ENCODE measurements around the gene DYNLRB2. TPM values are rescaled to one million over a fixed set of nuclear protein-coding genes. Genes with fewer than 3 reads are reported as not detected.

The DYNLRB2 gene
- total RNA-seq, 1 donor from 2014 or later = not detected

DNA sequence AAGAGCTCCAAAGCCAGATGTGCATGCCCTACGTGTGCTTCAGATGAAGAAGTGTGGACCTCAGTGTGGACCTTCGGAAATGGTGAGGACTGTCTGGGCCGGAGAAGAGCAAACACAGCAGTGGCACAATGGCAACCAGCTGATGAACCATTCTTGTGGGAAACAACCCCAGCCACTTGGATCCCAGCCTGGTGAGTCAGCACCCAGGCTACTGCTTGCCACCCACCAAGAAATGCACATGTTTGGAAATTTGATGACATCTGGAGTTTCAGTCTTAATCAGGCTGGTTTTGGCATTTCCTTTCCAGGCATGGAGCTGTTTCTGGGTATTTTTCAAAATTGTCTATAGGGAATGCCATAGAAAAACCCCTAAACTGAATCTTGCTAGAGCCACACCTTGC, 42.7 kb downstream of the DYNLRB2 start:
- H3K4me1 Mint-ChIP-seq = no peaks in the 10 kb centered on the region
- H3K27ac ChIP-seq = no peak overlapping the region
- H3K4me1 ChIP-seq = no peaks in the 10 kb centered on the region
- H3K79me2 ChIP-seq (ENCODE audit: low read depth) = no peaks in the 10 kb centered on the region
- H3K9ac ChIP-seq = no peak overlapping the region
- H3K27me3 Mint-ChIP-seq (ENCODE audit: insufficient read depth, low read depth) = peaks cover 2% of the 10 kb centered on the region
- no peaks in the 10 kb centered on the region for H3K36me3 ChIP-seq
- H3K9me3 Mint-ChIP-seq = no peaks in the 10 kb centered on the region
- H4K20me1 ChIP-seq (ENCODE audit: low read depth) = no peaks in the 10 kb centered on the region
- H3F3A ChIP-seq (ENCODE audit: low read depth) = no peaks in the 10 kb centered on the region
- no peaks in the 10 kb centered on the region for H3K27me3 ChIP-seq
- no peak overlapping the region for H3K4me3 ChIP-seq
- H3K27ac Mint-ChIP-seq = no peak overlapping the region
- H3K4me2 ChIP-seq = no peak overlapping the region
- H3K36me3 Mint-ChIP-seq = no peaks in the 10 kb centered on the region
- H3K9me3 ChIP-seq (ENCODE audit: low read depth) = no peaks in the 10 kb centered on the region
- no peak for DNase-seq (ENCODE audit: low spot score)
- H2AFZ ChIP-seq (replicated peaks) = no peak overlapping the region
- no peak for TF ChIP-seq EZH2phosphoT487 (IDR thresholded peaks at IDR 0.05)
- H3K4me3 Mint-ChIP-seq = no peak overlapping the region

- Histone ChIP-seq H3K9me3 (ENCODE audit: low read depth) (no peaks in the 10 kb centered on the region), H4K20me1 (ENCODE audit: low read depth) (no peaks in the 10 kb centered on the region), H3K4me1 (no peaks in the 10 kb centered on the region), H3K4me3 (no peak overlapping the region), H3K27ac (no peak overlapping the region), H2AFZ (replicated peaks) (no peak overlapping the region), H3K4me2 (no peak overlapping the region), H3K27me3 (no peaks in the 10 kb centered on the region), H3K79me2 (ENCODE audit: low read depth) (no peaks in the 10 kb centered on the region), H3K9ac (no peak overlapping the region), H3K36me3 (no peaks in the 10 kb centered on the region), H3F3A (ENCODE audit: low read depth) (no peaks in the 10 kb centered on the region)
- Mint-ChIP-seq H3K4me1 (no peaks in the 10 kb centered on the region), H3K9me3 (no peaks in the 10 kb centered on the region), H3K27ac (no peak overlapping the region), H3K4me3 (no peak overlapping the region), H3K36me3 (no peaks in the 10 kb centered on the region), H3K27me3 (ENCODE audit: insufficient read depth, low read depth) (peaks cover 2% of the 10 kb centered on the region)
- DNase-seq (ENCODE audit: low spot score) = no peak
- no peak for TF ChIP-seq EZH2phosphoT487 (IDR thresholded peaks at IDR 0.05)
- no peak for TF ChIP-seq CTCF (IDR thresholded peaks at IDR 0.05)
- TF ChIP-seq EZH2 (IDR thresholded peaks at IDR 0.05) = no peak
These were observed 45.0 kb downstream of the DYNLRB2 start for GRCh38 chr16:80585764-80586163.

DNA sequence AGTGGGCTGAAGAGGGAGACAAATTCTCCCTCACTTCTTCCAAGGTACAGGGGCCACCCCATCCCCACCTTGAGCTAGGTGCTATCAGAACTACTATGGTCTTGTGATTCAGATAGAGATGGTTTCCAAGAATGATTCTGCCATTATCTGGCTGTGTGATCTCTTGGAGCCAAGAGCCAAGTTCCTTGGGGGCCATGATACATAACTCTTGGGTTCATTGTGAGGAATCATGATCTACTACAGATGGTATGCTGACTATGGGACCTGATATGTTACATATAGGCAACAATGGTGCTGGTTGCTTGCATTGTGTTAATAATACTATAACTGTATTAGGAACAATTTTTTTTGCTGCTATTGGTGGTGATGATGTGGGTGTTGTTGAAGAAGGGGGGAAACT, 45.7 kb downstream of the DYNLRB2 start:
- H3K9me3 Mint-ChIP-seq = no peaks in the 10 kb centered on the region
- Histone ChIP-seq H3K4me3 (no peak overlapping the region), H2AFZ (replicated peaks) (no peak overlapping the region), H3K9ac (no peak overlapping the region), H3K9me3 (ENCODE audit: low read depth) (no peaks in the 10 kb centered on the region), H3F3A (ENCODE audit: low read depth) (no peaks in the 10 kb centered on the region), H3K27ac (no peak overlapping the region), H3K27me3 (no peaks in the 10 kb centered on the region), H3K4me2 (no peak overlapping the region), H3K36me3 (no peaks in the 10 kb centered on the region), H3K79me2 (ENCODE audit: low read depth) (no peaks in the 10 kb centered on the region), H3K4me1 (no peaks in the 10 kb centered on the region), H4K20me1 (ENCODE audit: low read depth) (no peaks in the 10 kb centered on the region)
- no peak overlapping the region for H3K4me3 Mint-ChIP-seq
- peaks cover 2% of the 10 kb centered on the region for H3K27me3 Mint-ChIP-seq (ENCODE audit: insufficient read depth, low read depth)
- TF ChIP-seq CTCF (IDR thresholded peaks at IDR 0.05) (no peak), EZH2phosphoT487 (IDR thresholded peaks at IDR 0.05) (no peak), EZH2 (IDR thresholded peaks at IDR 0.05) (no peak)
- DNase-seq (ENCODE audit: low spot score) = no peak
- no peaks in the 10 kb centered on the region for H3K4me1 Mint-ChIP-seq
- H3K27ac Mint-ChIP-seq = no peak overlapping the region
- no peaks in the 10 kb centered on the region for H3K36me3 Mint-ChIP-seq

DNA sequence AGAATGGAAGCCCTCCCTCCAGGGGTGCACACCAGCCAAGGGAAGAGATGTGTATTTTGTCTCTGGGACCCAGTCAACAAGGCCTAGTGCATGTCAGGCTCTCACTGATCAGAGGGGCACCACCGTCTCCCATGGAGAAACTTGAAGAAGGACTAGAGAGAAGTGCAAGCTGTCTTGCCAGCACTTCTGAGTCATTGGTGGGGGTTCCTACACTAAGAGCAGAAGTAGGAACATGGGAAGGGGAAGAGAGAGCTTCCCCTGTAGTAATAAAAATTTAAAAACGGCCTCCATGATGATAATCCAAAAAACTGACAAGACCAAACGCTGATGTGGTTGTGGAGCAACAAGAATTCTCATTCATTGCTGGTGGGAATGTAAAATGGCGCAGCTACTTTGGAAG, 46.3 kb downstream of the DYNLRB2 start:
- H3K4me2 ChIP-seq = no peak overlapping the region
- H2AFZ ChIP-seq (replicated peaks) = no peak overlapping the region
- Mint-ChIP-seq H3K9me3 (no peaks in the 10 kb centered on the region), H3K4me1 (no peaks in the 10 kb centered on the region), H3K4me3 (no peak overlapping the region), H3K27me3 (ENCODE audit: insufficient read depth, low read depth) (peaks cover 2% of the 10 kb centered on the region), H3K27ac (no peak overlapping the region), H3K36me3 (no peaks in the 10 kb centered on the region)
- DNase-seq (ENCODE audit: low spot score) = no peak
- no peak overlapping the region for H3K27ac ChIP-seq
- no peak for TF ChIP-seq EZH2 (IDR thresholded peaks at IDR 0.05)
- no peak for TF ChIP-seq EZH2phosphoT487 (IDR thresholded peaks at IDR 0.05)
- TF ChIP-seq CTCF (IDR thresholded peaks at IDR 0.05) = no peak
- no peaks in the 10 kb centered on the region for H3K79me2 ChIP-seq (ENCODE audit: low read depth)
- H3K4me3 ChIP-seq = no peak overlapping the region
- H3K36me3 ChIP-seq = no peaks in the 10 kb centered on the region
- no peaks in the 10 kb centered on the region for H3K9me3 ChIP-seq (ENCODE audit: low read depth)
- no peak overlapping the region for H3K9ac ChIP-seq
- no peaks in the 10 kb centered on the region for H3K4me1 ChIP-seq
- no peaks in the 10 kb centered on the region for H4K20me1 ChIP-seq (ENCODE audit: low read depth)
- no peaks in the 10 kb centered on the region for H3K27me3 ChIP-seq
- no peaks in the 10 kb centered on the region for H3F3A ChIP-seq (ENCODE audit: low read depth)

All from neural progenitor cell (in vitro differentiated cells).